ENCODE measurements around the gene TAPT1. TPM values are rescaled to one million over a fixed set of nuclear protein-coding genes. Genes with fewer than 3 reads are reported as not detected.
A peak's percentile ranks its signal among the peaks of the same experiment; 100 is the strongest.

The TAPT1 gene
- total RNA-seq, 6 experiments from 2014 or later: 10.8 to 57.3 (median 40.1) TPM

- H3K27ac ChIP-seq: no peak overlapping the region
- DNase-seq (no peak), ATAC-seq (no peak)
- intact Hi-C loops (cut with DNase I): loop anchor here (5.0 to 10.0 kb wide), 3 partner anchors 64 to 244 kb away; no protein-coding TSS in a partner anchor
- no peak for TF ChIP-seq POLR2A (IDR thresholded peaks at IDR 0.05)
- TF ChIP-seq CTCF (IDR thresholded peaks at IDR 0.05): no peak
- no peak overlapping the region for H3K4me3 ChIP-seq
- H3K36me3 ChIP-seq: no peaks in the 10 kb centered on the region
- H3K9me3 ChIP-seq: no peaks in the 10 kb centered on the region
- H3K27me3 ChIP-seq: no peaks in the 10 kb centered on the region
- no peaks in the 10 kb centered on the region for H3K4me1 ChIP-seq
- no CpG with 5 or more reads among the region's 1 CpG for WGBS (ENCODE audit: insufficient coverage, low coverage, low lambda C conversion rate, missing lambda C conversion rate)
These were observed 43.0 kb upstream of the TAPT1 start for GRCh38 chr4:16269240-16269639.

- ATAC-seq: no peak
- Histone ChIP-seq H3K36me3 (no peaks in the 10 kb centered on the region), H3K9me3 (no peaks in the 10 kb centered on the region), H3K4me1 (no peaks in the 10 kb centered on the region), H3K27me3 (no peaks in the 10 kb centered on the region), H3K27ac (no peak overlapping the region), H3K4me3 (no peak overlapping the region)
- intact Hi-C loops (cut with DNase I): loop anchor here (5.0 to 10.0 kb wide), 3 partner anchors 63 to 243 kb away; no protein-coding TSS in a partner anchor
- DNase-seq: no peak
- TF ChIP-seq CTCF (IDR thresholded peaks at IDR 0.05) (no peak), POLR2A (IDR thresholded peaks at IDR 0.05) (no peak)
- WGBS (ENCODE audit: insufficient coverage, low coverage, low lambda C conversion rate, missing lambda C conversion rate): 81% methylated on average over 3 of the region's 3 CpGs
These were observed 42.0 kb upstream of the TAPT1 start for GRCh38 chr4:16268290-16268689.

GRCh38 chr4:16267639-16268038, 41.4 kb upstream of the TAPT1 start:
- Histone ChIP-seq H3K27ac (no peak overlapping the region), H3K9me3 (no peaks in the 10 kb centered on the region), H3K4me3 (no peak overlapping the region), H3K36me3 (no peaks in the 10 kb centered on the region), H3K27me3 (no peaks in the 10 kb centered on the region), H3K4me1 (no peaks in the 10 kb centered on the region)
- no peak for DNase-seq
- intact Hi-C loops (cut with DNase I): loop anchor here (5.0 to 10.0 kb wide), 3 partner anchors 63 to 243 kb away; no protein-coding TSS in a partner anchor
- TF ChIP-seq POLR2A (IDR thresholded peaks at IDR 0.05) (no peak), CTCF (IDR thresholded peaks at IDR 0.05) (no peak)
- ATAC-seq: no peak
- WGBS (ENCODE audit: insufficient coverage, low coverage, low lambda C conversion rate, missing lambda C conversion rate): 100% methylated on average over 1 of the region's 1 CpG

GRCh38 chr4:16265820-16266219, 39.5 kb upstream of the TAPT1 start:
- Histone ChIP-seq H3K36me3 (no peaks in the 10 kb centered on the region), H3K4me3 (no peak overlapping the region), H3K27me3 (no peaks in the 10 kb centered on the region), H3K27ac (no peak overlapping the region), H3K4me1 (no peaks in the 10 kb centered on the region), H3K9me3 (no peaks in the 10 kb centered on the region)
- DNase-seq: no peak
- TF ChIP-seq CTCF (IDR thresholded peaks at IDR 0.05) (no peak), POLR2A (IDR thresholded peaks at IDR 0.05) (no peak)
- WGBS (ENCODE audit: insufficient coverage, low coverage, low lambda C conversion rate, missing lambda C conversion rate): 100% methylated on average over 2 of the region's 3 CpGs
- intact Hi-C loops (cut with DNase I): loop anchor here (5.0 to 10.0 kb wide), 3 partner anchors 61 to 241 kb away; no protein-coding TSS in a partner anchor
- ATAC-seq: peak in 1 of 4 donors; percentile 39
